ENCODE data around the gene C3orf20.

DNA sequence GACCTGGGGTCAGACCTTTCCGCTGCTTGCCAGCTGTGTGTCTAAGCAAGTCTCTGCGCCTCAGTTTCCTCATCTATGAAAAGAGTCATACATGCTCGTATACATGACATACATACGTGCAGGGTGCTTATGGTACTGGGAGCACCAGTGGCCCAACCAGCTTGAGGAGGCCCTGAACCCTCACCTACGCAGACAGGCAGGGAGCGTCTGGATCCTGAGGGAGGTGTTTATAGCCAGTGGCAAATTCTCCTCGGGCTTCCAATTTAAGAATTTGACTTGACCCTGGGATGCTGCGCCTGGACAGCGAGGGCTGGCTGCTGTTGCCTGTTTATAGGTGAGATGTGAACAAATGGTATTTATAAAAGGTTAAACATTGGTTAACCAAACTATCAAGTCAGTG, 126.1 kb downstream of the C3orf20 start:
- TF ChIP-seq GZF1 (CRISPR knock-in tag; IDR thresholded peaks at IDR 0.05) (no peak), SNRNP70 (IDR thresholded peaks at IDR 0.05; ENCODE audit: low read depth, low read length) (no peak), ZFP1 (CRISPR knock-in tag; IDR thresholded peaks at IDR 0.05) (no peak), ZNF589 (CRISPR knock-in tag; conservative IDR thresholded peaks at IDR 0.05) (no peak), ELF3 (CRISPR knock-in tag; IDR thresholded peaks at IDR 0.05) (no peak), POLR2A (IDR thresholded peaks at IDR 0.05; ENCODE audit: insufficient read depth in 1 of 2, low read depth in 2 of 2, low read length in 2 of 2) (no peak), KAT7 (CRISPR knock-in tag; IDR thresholded peaks at IDR 0.05; ENCODE audit: borderline replicate concordance) (no peak), SIN3B (IDR thresholded peaks at IDR 0.05; ENCODE audit: low read length) (no peak), EP300 (IDR thresholded peaks at IDR 0.05; ENCODE audit: low read depth in 2 of 2, low read length in 2 of 2) (no peak), EP300 (CRISPR knock-in tag; IDR thresholded peaks at IDR 0.05; ENCODE audit: borderline replicate concordance) (no peak), NFATC3 (CRISPR knock-in tag; IDR thresholded peaks at IDR 0.05) (no peak)
- TF ChIP-seq, protein P1, sequence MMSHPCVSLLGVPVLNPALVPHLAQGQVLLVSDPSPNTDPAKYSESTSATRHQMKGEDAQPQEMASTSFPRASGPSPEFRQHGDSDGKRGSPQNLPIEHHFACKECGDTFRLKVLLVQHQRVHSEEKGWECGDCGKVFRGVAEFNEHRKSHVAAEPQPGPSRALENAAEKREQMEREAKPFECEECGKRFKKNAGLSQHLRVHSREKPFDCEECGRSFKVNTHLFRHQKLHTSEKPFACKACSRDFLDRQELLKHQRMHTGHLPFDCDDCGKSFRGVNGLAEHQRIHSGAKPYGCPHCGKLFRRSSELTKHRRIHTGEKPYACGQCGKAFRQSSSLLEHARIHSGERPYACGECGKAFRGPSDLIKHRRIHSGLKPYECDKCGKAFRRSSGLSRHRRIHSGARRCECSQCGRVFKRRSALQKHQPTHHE (CRISPR knock-in tag; IDR thresholded peaks at IDR 0.05; ENCODE audit: borderline replicate concordance): no peak
- TF ChIP-seq, protein P2, sequence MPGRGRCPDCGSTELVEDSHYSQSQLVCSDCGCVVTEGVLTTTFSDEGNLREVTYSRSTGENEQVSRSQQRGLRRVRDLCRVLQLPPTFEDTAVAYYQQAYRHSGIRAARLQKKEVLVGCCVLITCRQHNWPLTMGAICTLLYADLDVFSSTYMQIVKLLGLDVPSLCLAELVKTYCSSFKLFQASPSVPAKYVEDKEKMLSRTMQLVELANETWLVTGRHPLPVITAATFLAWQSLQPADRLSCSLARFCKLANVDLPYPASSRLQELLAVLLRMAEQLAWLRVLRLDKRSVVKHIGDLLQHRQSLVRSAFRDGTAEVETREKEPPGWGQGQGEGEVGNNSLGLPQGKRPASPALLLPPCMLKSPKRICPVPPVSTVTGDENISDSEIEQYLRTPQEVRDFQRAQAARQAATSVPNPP (CRISPR knock-in tag; IDR thresholded peaks at IDR 0.05): no peak
- TF ChIP-seq, protein P3, sequence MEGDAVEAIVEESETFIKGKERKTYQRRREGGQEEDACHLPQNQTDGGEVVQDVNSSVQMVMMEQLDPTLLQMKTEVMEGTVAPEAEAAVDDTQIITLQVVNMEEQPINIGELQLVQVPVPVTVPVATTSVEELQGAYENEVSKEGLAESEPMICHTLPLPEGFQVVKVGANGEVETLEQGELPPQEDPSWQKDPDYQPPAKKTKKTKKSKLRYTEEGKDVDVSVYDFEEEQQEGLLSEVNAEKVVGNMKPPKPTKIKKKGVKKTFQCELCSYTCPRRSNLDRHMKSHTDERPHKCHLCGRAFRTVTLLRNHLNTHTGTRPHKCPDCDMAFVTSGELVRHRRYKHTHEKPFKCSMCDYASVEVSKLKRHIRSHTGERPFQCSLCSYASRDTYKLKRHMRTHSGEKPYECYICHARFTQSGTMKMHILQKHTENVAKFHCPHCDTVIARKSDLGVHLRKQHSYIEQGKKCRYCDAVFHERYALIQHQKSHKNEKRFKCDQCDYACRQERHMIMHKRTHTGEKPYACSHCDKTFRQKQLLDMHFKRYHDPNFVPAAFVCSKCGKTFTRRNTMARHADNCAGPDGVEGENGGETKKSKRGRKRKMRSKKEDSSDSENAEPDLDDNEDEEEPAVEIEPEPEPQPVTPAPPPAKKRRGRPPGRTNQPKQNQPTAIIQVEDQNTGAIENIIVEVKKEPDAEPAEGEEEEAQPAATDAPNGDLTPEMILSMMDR (CRISPR knock-in tag; IDR thresholded peaks at IDR 0.05): no peak
- TF ChIP-seq, protein P4, sequence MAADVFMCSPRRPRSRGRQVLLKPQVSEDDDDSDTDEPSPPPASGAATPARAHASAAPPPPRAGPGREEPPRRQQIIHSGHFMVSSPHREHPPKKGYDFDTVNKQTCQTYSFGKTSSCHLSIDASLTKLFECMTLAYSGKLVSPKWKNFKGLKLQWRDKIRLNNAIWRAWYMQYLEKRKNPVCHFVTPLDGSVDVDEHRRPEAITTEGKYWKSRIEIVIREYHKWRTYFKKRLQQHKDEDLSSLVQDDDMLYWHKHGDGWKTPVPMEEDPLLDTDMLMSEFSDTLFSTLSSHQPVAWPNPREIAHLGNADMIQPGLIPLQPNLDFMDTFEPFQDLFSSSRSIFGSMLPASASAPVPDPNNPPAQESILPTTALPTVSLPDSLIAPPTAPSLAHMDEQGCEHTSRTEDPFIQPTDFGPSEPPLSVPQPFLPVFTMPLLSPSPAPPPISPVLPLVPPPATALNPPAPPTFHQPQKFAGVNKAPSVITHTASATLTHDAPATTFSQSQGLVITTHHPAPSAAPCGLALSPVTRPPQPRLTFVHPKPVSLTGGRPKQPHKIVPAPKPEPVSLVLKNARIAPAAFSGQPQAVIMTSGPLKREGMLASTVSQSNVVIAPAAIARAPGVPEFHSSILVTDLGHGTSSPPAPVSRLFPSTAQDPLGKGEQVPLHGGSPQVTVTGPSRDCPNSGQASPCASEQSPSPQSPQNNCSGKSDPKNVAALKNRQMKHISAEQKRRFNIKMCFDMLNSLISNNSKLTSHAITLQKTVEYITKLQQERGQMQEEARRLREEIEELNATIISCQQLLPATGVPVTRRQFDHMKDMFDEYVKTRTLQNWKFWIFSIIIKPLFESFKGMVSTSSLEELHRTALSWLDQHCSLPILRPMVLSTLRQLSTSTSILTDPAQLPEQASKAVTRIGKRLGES (CRISPR knock-in tag; IDR thresholded peaks at IDR 0.05; ENCODE audit: borderline replicate concordance): no peak

Measured in HepG2 (cell line).